Activated T-cell treated with anti-CD3 and anti-CD28 coated beads for 1 hour (primary cell): ENCODE data around the gene ZNF592.
"Not testable (repeated sequence)": the region's sequence is repeated elsewhere in the genome, so short reads cannot be mapped to it uniquely, and the experiment has no call there.

Source experiments
- DNase-seq: peaks from one replicate; pipeline ENCODE4 v3.0.0-alpha.2; 2020; ENCODE audit warnings: low read depth

Gene ZNF592, protein sequence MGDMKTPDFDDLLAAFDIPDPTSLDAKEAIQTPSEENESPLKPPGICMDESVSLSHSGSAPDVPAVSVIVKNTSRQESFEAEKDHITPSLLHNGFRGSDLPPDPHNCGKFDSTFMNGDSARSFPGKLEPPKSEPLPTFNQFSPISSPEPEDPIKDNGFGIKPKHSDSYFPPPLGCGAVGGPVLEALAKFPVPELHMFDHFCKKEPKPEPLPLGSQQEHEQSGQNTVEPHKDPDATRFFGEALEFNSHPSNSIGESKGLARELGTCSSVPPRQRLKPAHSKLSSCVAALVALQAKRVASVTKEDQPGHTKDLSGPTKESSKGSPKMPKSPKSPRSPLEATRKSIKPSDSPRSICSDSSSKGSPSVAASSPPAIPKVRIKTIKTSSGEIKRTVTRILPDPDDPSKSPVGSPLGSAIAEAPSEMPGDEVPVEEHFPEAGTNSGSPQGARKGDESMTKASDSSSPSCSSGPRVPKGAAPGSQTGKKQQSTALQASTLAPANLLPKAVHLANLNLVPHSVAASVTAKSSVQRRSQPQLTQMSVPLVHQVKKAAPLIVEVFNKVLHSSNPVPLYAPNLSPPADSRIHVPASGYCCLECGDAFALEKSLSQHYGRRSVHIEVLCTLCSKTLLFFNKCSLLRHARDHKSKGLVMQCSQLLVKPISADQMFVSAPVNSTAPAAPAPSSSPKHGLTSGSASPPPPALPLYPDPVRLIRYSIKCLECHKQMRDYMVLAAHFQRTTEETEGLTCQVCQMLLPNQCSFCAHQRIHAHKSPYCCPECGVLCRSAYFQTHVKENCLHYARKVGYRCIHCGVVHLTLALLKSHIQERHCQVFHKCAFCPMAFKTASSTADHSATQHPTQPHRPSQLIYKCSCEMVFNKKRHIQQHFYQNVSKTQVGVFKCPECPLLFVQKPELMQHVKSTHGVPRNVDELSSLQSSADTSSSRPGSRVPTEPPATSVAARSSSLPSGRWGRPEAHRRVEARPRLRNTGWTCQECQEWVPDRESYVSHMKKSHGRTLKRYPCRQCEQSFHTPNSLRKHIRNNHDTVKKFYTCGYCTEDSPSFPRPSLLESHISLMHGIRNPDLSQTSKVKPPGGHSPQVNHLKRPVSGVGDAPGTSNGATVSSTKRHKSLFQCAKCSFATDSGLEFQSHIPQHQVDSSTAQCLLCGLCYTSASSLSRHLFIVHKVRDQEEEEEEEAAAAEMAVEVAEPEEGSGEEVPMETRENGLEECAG (N-terminal part only)

DNA sequence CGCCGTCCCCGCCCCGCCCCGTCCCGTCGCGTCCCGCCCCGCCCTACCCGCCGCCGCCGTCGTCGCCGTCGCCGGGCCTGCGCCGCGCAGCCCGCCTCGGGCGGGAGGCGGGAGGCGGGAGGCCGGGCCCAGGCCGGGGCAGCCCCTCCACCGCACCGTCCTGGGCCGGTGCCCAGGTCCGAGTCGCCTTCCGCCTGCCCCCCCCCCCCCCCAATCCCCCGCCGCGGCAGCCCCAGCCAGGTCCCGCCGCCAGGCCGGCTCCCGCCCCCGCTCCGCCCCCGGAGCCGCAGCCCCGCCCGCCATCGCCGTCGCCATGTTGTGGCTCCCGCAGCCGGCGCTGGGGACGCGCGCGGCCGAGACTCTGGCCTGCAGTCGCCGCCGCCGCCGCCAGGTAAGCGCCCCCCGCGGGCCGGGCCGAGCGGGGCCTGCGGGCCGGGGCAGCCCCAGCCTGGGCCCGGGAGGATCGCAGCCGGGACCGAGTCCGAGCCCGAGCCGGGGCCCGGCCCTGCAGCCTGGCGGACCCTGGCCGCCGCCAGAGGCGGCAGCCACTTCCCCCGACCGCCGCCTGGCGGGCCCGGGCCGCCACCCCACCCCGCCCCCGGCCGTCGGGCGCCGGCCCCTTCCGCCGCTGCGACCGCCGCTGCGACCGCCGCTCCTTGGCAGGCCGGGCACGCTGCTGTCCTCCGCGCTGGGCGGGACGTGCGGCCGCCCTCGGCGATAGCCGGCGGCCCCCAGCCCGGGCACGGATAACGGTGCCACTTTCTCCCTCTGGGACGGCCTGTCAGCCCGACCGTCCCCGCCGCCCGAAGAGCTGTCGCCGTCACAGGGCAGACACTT, at the start of gene ZNF592:
TSS of gene ZNF592 (plus strand) at position 319 of the 837 bp plus-strand sequence. CDS start 34,084 bp downstream, outside the sequence.
- peak; percentile 72 for DNase-seq

DNA sequence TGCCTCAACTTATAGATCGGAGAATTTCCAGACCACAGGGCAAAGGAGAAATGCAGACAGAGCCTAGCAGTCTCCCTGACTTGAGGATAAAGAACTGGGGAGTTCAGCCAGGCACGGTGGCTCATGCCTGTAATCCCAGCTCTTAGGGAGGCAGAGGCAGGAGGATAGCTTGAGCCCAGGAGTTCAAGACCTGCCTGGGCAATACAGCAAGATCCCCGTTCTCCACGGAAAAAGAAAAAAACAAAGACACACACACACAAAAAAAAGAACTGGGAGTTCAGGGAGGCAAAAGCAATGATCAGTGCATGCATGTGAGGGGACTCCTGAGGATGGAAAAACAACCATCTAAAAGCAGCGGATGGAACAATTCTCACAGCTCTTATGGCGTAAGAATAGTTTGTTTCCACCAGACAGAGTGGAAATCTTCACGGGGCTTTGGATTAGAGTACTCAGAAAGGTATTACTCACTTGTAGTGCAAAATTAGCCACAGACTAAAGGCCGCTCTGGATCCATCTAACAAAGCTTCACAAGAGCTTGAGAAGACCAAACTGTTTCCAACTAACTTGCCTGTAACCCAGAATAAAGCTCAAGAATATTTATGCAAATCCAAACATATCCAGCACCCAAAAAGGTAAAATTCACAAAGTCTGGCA, 48.7 kb upstream of the ZNF592 start:
- no peak for DNase-seq

DNA sequence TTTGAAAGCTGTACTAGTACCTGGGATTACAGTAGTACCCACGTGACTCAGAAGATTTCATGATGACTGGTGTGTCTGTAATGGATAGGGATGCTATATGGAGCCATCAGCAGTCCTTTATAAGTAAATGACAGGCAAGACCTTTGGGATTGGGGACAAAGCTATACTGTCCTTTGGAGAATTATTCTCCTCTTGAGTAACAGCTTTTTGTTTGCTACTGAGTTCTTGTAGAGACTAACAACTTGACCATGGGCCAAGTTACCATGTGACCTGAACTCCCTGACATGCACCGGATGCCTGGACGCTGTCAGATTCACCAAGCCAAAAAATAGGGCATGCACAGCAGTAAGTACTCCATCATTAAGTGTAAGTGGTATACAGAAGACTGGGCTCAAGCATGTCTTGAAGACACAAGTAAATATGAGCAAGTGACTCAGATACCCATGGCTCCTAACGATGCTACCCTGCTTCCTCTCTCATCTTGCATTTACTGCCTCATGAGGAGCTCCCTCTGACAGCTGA, 45.4 kb upstream of the ZNF592 start:
- no peak for DNase-seq

DNA sequence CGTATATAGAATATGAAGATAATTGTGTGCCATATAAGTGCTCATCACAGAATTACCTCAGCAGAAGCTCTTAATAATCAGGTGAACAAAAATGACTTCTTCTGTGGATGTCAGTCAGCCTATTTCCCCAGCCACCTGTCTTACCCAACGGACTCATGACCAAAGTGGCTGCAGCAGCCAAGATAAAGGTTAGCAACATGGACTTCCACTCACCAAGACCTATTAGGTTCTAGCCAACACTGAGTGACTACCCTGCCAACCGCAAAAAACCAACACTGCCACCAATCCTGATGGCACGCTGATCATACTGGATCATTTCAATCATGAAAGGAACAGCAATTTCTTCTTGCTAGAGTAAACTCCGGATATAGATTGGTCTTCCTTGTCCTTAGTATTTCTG, 44.6 kb upstream of the ZNF592 start:
- DNase-seq = no peak

DNA sequence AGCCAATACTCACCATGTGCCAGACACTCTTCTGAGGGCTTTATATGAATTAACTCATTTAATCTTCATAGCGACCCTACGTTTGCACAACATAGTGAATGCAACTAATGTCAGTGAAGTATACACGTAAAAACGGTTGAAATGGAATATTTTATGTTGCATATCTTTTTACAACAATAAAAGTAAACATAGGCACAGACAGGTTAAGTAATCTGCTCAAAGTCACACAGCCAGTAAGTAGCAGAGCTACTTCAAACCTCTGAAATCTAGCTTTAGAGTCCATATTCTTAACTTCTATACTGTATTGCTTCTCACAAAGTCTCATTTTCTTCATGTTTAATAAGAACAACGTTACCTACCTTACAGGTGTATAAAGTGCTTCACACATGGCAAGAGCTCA, 34.0 kb upstream of the ZNF592 start:
- DNase-seq = no peak

DNA sequence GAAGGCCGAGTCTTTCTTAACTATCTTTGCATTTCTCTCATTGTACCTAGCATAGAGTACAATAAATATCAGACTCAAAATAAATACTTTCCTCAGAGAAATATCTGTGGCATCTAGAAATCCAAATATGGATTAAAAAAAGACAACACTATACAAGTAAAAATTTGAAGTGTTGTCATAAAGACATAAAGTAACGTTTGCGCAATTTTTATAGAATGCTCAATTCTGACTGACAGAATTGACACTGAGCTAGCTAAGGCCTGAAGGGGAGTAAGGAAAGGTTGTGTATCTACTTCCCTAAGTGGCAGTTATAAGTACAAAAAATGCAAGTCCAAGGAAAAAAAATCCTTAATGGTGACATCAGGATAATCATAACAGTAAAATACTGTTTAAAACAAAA, 33.6 kb upstream of the ZNF592 start:
- DNase-seq = no peak

DNA sequence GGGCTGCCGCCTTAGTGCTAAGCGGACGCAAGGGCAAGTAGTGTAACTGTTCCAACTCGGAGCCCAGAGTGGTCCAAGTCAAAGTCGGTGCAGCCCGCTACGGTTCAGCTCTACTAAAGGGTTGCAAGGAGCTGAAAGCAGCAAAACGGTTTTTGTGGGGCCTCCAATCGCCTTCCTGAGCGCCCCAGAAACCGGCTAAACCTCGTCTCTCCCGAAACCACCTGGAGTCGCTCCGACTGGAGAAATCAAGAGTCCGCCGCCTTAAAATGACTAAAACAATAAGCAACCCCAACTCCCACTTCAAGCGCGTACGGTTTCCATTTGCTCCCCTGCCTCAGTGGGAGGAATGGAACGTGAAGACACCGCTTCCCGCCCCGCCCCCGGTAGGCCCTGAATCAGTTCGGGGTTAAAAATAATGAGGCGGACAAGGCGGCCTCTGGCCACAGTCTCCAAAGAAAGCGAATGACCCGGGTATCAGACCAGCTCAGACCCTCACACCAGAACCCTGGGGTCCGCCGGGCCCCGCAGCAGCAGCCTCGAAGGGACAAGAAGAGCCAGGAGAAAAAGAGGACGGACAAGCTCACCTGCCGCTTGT, 32.9 kb upstream of the ZNF592 start:
- peak; percentile 8 for DNase-seq

DNA sequence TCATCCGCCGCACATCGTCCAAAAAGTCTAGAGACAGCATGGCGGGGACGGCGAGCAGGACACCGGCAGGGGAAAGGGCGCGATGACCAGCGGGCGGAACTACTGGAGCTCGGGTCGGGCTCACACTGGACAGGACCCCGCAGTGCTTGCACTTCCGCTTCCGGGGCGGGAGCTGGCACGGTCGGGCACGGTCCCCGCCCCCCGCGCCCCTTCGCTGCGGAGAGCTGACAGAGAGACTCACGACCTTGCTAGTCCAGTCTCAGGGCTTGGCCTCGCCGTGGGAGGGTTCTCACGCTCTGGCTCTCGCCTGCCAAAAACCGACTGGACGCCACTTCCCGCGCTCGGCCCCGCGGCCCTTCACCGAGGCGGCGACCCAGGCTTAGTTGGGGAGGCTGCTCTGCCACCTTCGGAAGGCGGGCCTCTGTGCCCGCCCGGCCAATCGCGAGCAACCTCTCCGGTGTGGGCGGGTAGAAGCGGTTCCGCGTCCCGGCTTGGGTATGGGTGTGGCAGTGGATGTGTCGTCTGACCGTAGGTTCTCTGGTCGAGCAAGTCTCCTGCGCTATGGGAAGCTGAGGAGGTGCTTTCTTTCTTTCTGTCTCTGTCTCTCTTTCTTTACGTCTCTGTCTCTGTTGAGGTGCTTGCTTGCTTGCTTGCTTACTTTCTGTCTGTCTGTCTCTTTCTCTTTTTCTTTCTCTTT, 32.2 kb upstream of the ZNF592 start, which contains the start of gene SEC11A:
TSS of gene SEC11A (minus strand) at position 104 of the 697 bp plus-strand sequence. CDS start at position 40, 64 bp downstream.
- peak; percentile 85 for DNase-seq

DNA sequence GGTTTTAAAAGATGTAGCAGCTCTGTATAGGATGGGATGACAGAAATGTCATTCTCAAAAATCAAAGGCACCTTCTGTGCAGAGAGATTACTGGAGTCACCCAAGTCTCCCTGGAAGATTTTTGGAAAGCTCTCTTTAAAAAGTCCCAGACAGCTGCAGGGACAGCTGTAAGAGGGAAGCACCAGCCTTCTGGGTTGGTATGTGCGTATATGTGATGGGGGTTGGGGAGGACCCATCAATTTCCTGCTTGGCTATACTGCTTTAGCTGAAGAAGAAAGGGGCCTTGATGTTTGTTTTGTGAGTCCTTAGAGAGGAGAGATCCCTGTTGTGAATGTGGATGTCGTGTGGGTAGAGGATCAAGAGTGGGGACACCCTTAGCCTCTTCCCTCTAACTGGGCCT, 27.0 kb upstream of the ZNF592 start:
- DNase-seq = no peak

DNA sequence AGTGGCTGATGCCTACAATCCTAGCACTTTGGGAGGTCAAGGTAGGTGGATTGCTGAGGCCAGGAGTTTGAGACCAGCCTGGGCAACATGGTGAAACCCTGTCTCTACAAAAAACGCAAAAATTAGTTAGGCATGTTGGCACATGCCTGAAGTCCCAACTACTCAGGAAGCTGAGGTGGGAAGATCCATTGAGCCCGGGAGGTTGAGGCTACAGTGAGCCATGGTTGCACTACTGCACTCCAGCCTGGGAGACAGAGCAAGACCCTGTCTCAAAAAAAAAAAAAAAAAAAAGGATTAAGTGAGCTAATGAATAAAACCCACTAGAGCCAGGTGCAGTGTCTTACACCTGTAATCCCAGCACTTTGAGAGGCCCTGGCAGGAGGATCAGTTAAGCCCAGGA, 25.8 kb upstream of the ZNF592 start:
- DNase-seq = no peak

DNA sequence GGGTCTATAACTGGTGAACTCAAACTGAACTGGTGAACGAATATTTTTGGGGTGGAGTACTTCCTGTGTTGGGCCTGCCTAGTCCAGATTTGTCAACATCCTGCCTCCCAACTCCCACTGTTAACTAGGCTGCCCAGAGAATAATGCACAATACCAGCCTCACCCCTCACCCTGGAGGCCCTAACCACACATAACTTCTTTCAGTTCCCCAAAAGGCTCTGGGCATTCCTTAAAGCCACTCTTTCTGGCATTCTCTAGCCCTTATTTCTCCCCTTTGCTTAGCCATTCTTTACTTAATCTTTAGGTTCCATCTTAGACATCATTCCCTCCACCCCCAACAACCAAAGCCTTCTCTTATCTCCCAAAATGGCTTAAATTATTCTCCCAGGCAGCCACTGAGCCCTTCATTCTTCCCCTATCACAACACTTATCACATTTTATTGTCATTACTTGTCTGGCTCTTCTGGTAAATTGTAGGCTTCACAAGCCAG, 23.3 kb upstream of the ZNF592 start:
- DNase-seq = no peak

DNA sequence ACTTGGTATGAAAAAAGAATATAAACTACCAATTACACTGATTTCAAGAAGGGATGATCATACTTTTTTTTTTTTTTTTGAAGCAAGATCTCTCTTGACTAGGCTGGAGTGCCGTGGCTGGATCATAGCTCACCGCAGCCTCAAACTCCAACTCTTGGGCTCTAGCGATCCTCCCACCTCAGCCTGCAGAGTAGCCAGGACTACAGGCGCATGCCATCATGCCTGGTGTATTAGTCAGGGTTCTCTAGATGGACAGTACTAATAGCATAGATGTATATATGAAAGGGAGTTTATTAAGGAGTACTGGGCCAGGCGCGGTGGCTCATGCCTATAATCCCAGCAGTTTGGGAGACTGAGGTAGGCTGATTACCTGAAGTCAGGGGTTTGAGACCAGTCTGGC, 21.0 kb upstream of the ZNF592 start:
- no peak for DNase-seq

DNA sequence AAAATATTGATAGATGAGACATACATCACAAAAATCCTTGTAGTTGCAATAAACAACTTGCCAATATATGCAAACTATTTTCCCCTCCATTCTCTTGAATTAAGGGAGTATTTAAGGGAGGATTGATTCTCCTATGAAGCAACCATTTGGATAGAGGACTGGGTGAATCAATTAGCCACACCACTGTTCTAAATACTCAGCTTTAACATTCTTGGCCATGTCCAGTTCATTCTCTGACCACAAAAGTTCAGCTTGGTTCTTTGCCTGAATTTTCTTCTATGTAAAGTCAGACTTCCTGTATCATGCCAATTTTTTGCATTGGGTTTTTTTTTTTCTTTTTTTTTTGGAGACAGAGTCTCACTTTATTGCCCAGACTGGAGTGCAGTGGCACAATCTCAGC, 16.6 kb upstream of the ZNF592 start:
- DNase-seq = no peak

DNA sequence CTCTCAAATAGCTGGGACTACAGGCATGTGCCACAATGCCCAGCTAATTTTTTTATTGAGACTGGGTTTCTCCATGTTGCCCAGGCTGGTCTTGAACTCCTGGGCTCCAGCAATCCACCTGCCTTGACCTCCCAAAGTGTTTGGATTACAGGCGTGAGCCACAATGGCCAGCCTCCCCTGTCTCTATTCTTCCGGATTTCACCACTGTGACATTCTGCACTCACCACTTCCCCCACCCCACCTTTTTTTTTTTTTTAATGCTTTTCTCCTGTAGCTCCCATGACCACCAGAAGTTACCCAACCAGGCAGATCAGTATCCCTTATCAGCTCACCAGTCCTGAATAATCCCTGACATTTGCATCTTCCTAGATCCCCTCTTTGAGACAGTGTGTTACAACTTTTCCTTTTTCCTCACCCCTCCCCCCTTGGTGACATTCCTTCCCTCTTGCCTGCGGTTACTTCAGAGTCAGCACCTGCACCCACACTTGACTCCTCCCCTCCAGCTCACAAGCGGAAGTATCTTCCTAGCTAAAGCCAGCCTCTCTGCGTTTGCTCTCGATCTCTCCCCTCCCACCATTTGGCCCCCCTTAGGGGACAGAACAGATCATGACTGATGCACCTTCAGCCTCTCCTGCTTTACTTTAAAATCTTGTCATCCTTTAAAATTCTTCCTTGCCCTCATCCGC, 13.5 kb upstream of the ZNF592 start:
- peak; percentile 53 for DNase-seq

DNA sequence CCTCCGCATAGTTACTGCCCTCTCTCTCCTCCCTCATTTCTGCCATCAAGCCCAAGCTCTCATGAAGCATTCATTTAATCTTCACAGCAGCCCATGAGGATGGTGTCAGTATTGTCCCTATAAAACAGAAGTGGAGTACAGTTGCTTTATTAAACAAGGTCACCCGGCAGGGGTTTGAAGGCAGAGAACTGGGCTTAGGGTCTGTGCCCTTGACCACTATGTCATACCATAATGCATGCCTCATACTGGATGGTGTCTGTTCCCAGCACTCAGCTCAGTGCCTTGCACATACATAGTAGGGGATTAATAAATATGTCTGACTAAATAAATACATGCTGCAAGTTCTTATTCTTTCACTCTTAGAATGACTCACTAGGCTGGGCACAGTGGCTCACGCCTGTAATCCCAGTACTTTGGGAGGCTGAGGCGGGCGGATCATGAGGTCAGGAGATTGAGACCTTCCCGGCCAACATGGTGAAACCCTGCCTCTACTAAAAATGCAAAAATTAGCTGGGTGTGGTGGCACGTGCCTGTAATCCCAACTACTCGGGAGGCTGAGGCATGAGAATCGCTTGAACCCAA, 12.8 kb upstream of the ZNF592 start:
- not testable (repeated sequence) for DNase-seq

DNA sequence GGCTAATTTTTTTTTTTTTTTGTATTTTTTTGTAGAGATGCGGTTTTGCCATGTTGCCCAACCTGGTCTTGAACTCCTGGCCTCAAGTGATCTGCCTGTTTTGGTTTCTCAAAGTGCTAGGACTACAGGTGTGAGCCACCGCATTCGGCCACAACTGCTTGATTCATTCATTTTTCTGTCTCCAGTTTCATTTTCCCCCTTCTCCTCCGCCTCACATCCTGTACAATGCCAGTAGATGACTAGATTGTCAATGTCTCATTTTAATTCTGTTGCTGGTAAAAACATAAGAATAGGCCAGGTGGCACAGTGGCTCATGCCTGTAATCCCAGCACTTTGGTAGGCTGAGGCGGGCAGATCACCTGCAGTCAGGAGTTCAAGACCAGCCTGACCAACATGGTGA, 12.0 kb upstream of the ZNF592 start:
- peak; percentile 30 for DNase-seq

DNA sequence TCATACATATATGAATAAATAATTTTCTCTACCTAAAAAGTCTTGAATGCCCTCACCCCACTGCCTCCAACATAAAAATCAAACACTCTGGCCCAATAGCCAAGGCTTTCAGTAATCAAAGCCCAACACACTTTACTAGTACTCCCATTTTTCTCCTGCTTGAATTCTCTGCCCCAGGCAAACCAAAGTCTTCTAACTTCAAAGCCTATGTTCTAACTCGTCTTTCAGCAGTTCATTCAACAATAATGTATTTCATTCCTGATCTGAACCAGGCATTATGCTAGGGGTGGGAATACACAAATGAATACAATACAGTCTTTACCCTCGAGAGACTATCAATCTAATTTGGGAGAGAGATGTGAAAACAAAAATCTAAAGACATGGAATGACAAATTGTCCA, 11.4 kb upstream of the ZNF592 start:
- DNase-seq = no peak

DNA sequence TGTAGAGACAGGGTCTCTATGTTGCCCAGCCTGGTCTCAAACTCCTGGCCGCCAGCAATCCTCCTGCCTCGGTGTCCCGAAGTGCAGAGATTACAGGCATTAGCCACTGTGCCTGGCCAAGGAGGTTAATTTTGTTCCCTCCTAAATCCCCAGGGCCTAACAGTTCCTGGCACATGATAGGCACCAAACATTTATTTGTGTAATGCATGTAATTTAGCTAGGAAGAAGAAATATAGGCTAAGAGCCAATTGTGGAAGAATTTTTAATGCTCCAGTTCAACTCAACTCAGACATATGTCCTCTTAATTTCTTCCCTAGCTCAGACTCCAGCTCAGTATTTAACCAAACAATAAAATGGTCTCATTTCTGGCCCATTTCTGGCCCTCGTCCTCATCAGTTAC, 7.7 kb upstream of the ZNF592 start:
- no peak for DNase-seq
